G401.6 (cell line): Measurements from ENCODE around the gene SLC38A9.

ENCODE experiments used
- FAIRE-seq: peaks from 2 replicates; lab custom pipeline; 2012; peaks lifted over from hg19 to GRCh38; lab: Jason Lieb, UNC

SLC38A9 gene

GRCh38 chr5:55577353-55578060 lies 134.6 kb downstream of the SLC38A9 start:
- FAIRE-seq, result no peak

GRCh38 chr5:55576661-55577060 lies 135.5 kb downstream of the SLC38A9 start:
- no peak for FAIRE-seq
